Colonic mucosa (tissue), 4 donors: ENCODE data around the gene STIMATE. TPM values are rescaled to one million over a fixed set of nuclear protein-coding genes. Genes with fewer than 3 reads are reported as not detected.

Experiments used
- DNase-seq: peaks from one replicate; pipeline ENCODE4 v3.0.0-alpha.2; 2020
- H3K27ac ChIP-seq: fragments of 200-600 bp; one replicate; pipeline ENCODE4 v1.8.0; 2021
- H3K27me3 ChIP-seq: fragments of 200-600 bp; one replicate; pipeline ENCODE4 v1.8.0; 2021
- H3K36me3 ChIP-seq: fragments of 200-600 bp; one replicate; pipeline ENCODE4 v1.8.0; 2021
- H3K4me1 ChIP-seq: fragments of 200-600 bp; one replicate; pipeline ENCODE4 v1.8.0; 2021; ENCODE audit warnings: mild to moderate bottlenecking
- H3K4me3 ChIP-seq: fragments of 200-600 bp; one replicate; pipeline ENCODE4 v1.8.0; 2021
- H3K9ac ChIP-seq, 2 donors: one replicate each; pipeline ENCODE4 v1.7.0; 2013; ENCODE audit warnings: control low read depth in 2 of 2, low read depth in 2 of 2, low read length in 2 of 2
- H3K9me3 ChIP-seq: fragments of 200-600 bp; one replicate; pipeline ENCODE4 v1.8.0; 2021
- intact Hi-C: fragments of 100-400 bp; cut with DNase I; formaldehyde crosslinking; loops from one replicate; pipeline ENCODE4 v1.14.1; 2022
- total RNA-seq, 2 donors: library from RNA; stranded (reverse); fragmentation: NEBNext Ultra II Directional in 1 of 2; extraction: Animal tissue kit (Norgen Biotek cat#: 25700) in 1 of 2; gene quantifications; one replicate each; pipeline ENCODE4 v1.2.1, GENCODE V29; 2021
- TF ChIP-seq, protein P1 (sequence below): fragments of 200-600 bp; IDR thresholded peaks from one replicate; pipeline ENCODE4 v1.8.0; 2022; ENCODE audit warnings: antibody characterized with exemption, mild to moderate bottlenecking
- donor health status: healthy.
- donor health status: DM: no; HTN: no; CAD: no.
- donor health status: DM: no; HTN: no; CAD: no.

STIMATE gene
- total RNA-seq, 2 donors from 2014 or later: 7.4 to 15.3 TPM

GRCh38 chr3:52859686-52860423 is 37.5 kb downstream of the STIMATE start:
- H3K27ac ChIP-seq: no peak overlapping the region
- intact Hi-C loops: loop anchor here (10.0 kb wide), 1 partner anchor 215 kb away; no protein-coding TSS in a partner anchor

GRCh38 chr3:52857864-52858263 is 39.5 kb downstream of the STIMATE start:
- intact Hi-C loops: loop anchor here (10.0 kb wide), 1 partner anchor 217 kb away; no protein-coding TSS in a partner anchor
- H3K4me1 ChIP-seq: no peaks in the 10 kb centered on the region
- DNase-seq: no peak
- TF ChIP-seq, protein P1, sequence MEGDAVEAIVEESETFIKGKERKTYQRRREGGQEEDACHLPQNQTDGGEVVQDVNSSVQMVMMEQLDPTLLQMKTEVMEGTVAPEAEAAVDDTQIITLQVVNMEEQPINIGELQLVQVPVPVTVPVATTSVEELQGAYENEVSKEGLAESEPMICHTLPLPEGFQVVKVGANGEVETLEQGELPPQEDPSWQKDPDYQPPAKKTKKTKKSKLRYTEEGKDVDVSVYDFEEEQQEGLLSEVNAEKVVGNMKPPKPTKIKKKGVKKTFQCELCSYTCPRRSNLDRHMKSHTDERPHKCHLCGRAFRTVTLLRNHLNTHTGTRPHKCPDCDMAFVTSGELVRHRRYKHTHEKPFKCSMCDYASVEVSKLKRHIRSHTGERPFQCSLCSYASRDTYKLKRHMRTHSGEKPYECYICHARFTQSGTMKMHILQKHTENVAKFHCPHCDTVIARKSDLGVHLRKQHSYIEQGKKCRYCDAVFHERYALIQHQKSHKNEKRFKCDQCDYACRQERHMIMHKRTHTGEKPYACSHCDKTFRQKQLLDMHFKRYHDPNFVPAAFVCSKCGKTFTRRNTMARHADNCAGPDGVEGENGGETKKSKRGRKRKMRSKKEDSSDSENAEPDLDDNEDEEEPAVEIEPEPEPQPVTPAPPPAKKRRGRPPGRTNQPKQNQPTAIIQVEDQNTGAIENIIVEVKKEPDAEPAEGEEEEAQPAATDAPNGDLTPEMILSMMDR: no peak
- no peak overlapping the region for H3K9ac ChIP-seq
- no peaks in the 10 kb centered on the region for H3K9me3 ChIP-seq
- H3K27ac ChIP-seq: no peak overlapping the region
- no peaks in the 10 kb centered on the region for H3K36me3 ChIP-seq
- no peaks in the 10 kb centered on the region for H3K27me3 ChIP-seq
- no peak overlapping the region for H3K4me3 ChIP-seq

More at GRCh38 chr3:52859686-52860423, 37.5 kb downstream of the STIMATE start:
- Histone ChIP-seq H3K4me1 (no peaks in the 10 kb centered on the region), H3K9me3 (no peaks in the 10 kb centered on the region), H3K9ac (no peak overlapping the region), H3K27me3 (no peaks in the 10 kb centered on the region), H3K4me3 (no peak overlapping the region), H3K36me3 (no peaks in the 10 kb centered on the region)
- DNase-seq: no peak
- TF ChIP-seq, protein P1: no peak

DNA sequence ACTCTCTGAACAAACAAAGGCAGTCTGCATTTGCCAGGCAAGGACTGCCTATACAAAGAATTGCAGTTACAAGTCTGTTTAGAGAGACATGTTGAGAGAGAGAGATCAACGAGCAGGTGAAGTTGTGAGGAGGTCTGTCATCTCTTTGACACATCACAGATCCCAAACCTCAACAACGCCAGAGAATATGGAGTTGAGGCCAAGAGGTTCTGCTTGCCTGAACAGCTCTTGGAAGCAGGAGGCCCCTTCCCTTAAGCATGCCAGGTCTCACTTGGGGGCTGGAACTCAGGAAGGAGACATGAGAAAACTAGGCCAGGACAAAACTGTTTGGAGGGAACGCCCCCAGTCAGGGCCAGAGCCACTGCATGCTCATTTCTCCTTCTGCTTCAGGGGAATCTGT is 40.2 kb downstream of the STIMATE start:
- Histone ChIP-seq H3K36me3 (no peaks in the 10 kb centered on the region), H3K9ac (no peak overlapping the region), H3K27me3 (no peaks in the 10 kb centered on the region), H3K27ac (no peak overlapping the region), H3K4me1 (no peaks in the 10 kb centered on the region), H3K9me3 (no peaks in the 10 kb centered on the region), H3K4me3 (no peak overlapping the region)
- intact Hi-C loops: loop anchor here (10.0 kb wide), 1 partner anchor 218 kb away; no protein-coding TSS in a partner anchor
- no peak for DNase-seq
- TF ChIP-seq, protein P1: no peak

- Histone ChIP-seq H3K27me3 (no peaks in the 10 kb centered on the region), H3K27ac (no peak overlapping the region)
Measured at GRCh38 chr3:52856666-52857065, 40.7 kb downstream of the STIMATE start.

GRCh38 chr3:52854013-52854412 is 43.3 kb downstream of the STIMATE start:
- no peak overlapping the region for H3K4me3 ChIP-seq
- no peaks in the 10 kb centered on the region for H3K9me3 ChIP-seq
- H3K36me3 ChIP-seq: no peaks in the 10 kb centered on the region
- TF ChIP-seq, protein P1: no peak
- intact Hi-C loops: loop anchor here (5.0 to 10.0 kb wide), 2 partner anchors 78 to 221 kb away; no protein-coding TSS in a partner anchor
- no peaks in the 10 kb centered on the region for H3K27me3 ChIP-seq
- no peak overlapping the region for H3K27ac ChIP-seq
- no peak for DNase-seq
- no peaks in the 10 kb centered on the region for H3K4me1 ChIP-seq
- H3K9ac ChIP-seq: no peak overlapping the region

More at GRCh38 chr3:52856666-52857065, 40.7 kb downstream of the STIMATE start:
- no peaks in the 10 kb centered on the region for H3K9me3 ChIP-seq
- H3K9ac ChIP-seq: no peak overlapping the region
- intact Hi-C loops: loop anchor here (10.0 kb wide), 1 partner anchor 218 kb away; no protein-coding TSS in a partner anchor
- no peak for DNase-seq
- H3K36me3 ChIP-seq: no peaks in the 10 kb centered on the region
- H3K4me1 ChIP-seq: no peaks in the 10 kb centered on the region
- H3K4me3 ChIP-seq: no peak overlapping the region
- TF ChIP-seq, protein P1: no peak
